Brain microvascular endothelial cell (primary cell): ENCODE data around the gene CCR6.

Experiments
- DNase-seq: peaks from one replicate; pipeline ENCODE4 v3.0.0-alpha.2; 2020
- H3K27ac ChIP-seq: fragments of 250-450 bp; sonication (Bioruptor Pico); 2 replicates; pipeline ENCODE4 v1.5.1; 2020; ENCODE audit warnings: mild to moderate bottlenecking, moderate library complexity
- H3K27me3 ChIP-seq: fragments of 250-450 bp; sonication (Bioruptor Pico); replicated peaks from 2 replicates; pipeline ENCODE4 v1.5.1; 2020; ENCODE audit warnings: mild to moderate bottlenecking
- H3K36me3 ChIP-seq: fragments of 250-450 bp; sonication (Bioruptor Pico); replicated peaks from 2 replicates; pipeline ENCODE4 v1.5.1; 2020; ENCODE audit warnings: mild to moderate bottlenecking
- H3K4me3 ChIP-seq: 2 replicates; pipeline ENCODE4 v1.5.1; 2011; ENCODE audit warnings: low read depth, mild to moderate bottlenecking, control low read depth, low read length, moderate library complexity
- CTCF ChIP-seq: IDR thresholded peaks from 2 replicates; pipeline ENCODE4 v1.5.1; 2011; ENCODE audit warnings: low read depth, mild to moderate bottlenecking, moderate library complexity, low read length, control low read depth, inconsistent platforms; ENCODE audit errors: missing control alignments
- in situ Hi-C: cut with HindIII; loops from 2 replicates; pipeline ENCODE4 v1.10.0; 2017; ENCODE audit warnings: low sequenced_read_pairs, low pct_ligation_motif_present

Gene CCR6

GRCh38 chr6:167095888-167096287, 27.0 kb upstream of the CCR6 start:
- H3K27ac ChIP-seq, result no peak overlapping the region
- DNase-seq, result no peak
- no peak for TF ChIP-seq CTCF
- no peaks in the 10 kb centered on the region for H3K36me3 ChIP-seq
- in situ Hi-C loops, result no loop called here
- no peaks in the 10 kb centered on the region for H3K27me3 ChIP-seq
- no peak overlapping the region for H3K4me3 ChIP-seq

- TF ChIP-seq CTCF, result no peak
- no peak overlapping the region for H3K4me3 ChIP-seq
- in situ Hi-C loops, result no loop called here
- H3K27ac ChIP-seq, result no peak overlapping the region
- no peaks in the 10 kb centered on the region for H3K36me3 ChIP-seq
- H3K27me3 ChIP-seq, result no peaks in the 10 kb centered on the region
- no peak for DNase-seq
These were observed 25.9 kb upstream of the CCR6 start for GRCh38 chr6:167096991-167097390.

- Histone ChIP-seq H3K27ac (no peak overlapping the region), H3K4me3 (no peak overlapping the region), H3K27me3 (no peaks in the 10 kb centered on the region), H3K36me3 (no peaks in the 10 kb centered on the region)
- no peak for DNase-seq
- in situ Hi-C loops, result no loop called here
- no peak for TF ChIP-seq CTCF
These were observed 25.1 kb upstream of the CCR6 start for GRCh38 chr6:167097770-167098169.

GRCh38 chr6:167098825-167099225, 24.1 kb upstream of the CCR6 start:
- in situ Hi-C loops, result no loop called here
- Histone ChIP-seq H3K36me3 (no peaks in the 10 kb centered on the region), H3K27ac (no peak overlapping the region), H3K4me3 (no peak overlapping the region), H3K27me3 (no peaks in the 10 kb centered on the region)
- no peak for DNase-seq
- TF ChIP-seq CTCF, result no peak

- no peak overlapping the region for H3K4me3 ChIP-seq
- no peak overlapping the region for H3K27ac ChIP-seq
- no peak for DNase-seq
- H3K36me3 ChIP-seq, result no peaks in the 10 kb centered on the region
- no peak for TF ChIP-seq CTCF
- in situ Hi-C loops, result no loop called here
- no peaks in the 10 kb centered on the region for H3K27me3 ChIP-seq
These were observed 23.2 kb upstream of the CCR6 start for GRCh38 chr6:167099707-167100106.

- in situ Hi-C loops, result no loop called here
- no peaks in the 10 kb centered on the region for H3K36me3 ChIP-seq
- TF ChIP-seq CTCF, result no peak
- no peaks in the 10 kb centered on the region for H3K27me3 ChIP-seq
- H3K4me3 ChIP-seq, result no peak overlapping the region
- H3K27ac ChIP-seq, result no peak overlapping the region
- no peak for DNase-seq
These were observed 22.6 kb upstream of the CCR6 start for GRCh38 chr6:167100241-167100674.
